ENCODE data around the gene CD8A.

The CD8A gene

DNA sequence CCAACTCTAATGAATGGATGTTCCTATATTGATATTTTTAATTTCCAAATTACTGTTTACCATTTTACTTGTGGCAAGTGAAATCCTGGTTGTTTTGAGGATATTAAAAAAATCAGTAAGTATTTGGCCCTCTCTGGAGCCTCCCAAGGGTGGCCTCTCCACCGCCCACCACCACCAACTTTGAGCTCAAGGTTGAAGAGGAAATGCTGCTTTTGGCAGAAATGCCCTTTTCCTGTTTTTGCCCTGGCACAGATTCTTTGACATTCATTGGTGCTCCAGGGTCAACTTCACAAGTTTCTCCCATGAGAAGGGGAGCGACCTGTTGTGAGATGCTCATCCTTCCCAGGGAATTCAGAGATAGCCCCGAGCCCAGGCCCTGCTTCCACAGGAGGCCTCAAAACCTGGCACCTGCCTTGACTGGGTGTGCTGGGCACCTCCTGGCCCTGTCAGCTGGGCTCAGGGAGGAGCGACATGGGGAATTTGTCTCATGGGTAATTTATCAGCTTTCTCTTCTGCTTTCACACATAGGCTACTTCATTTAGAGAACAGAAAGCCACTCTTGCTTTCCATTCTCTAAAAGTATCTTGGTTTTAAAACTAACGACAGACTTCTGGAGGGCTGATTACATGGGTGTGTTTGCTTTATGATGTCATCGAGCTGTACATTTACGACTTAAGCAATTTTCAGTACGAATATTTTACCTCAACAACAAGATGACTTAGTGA, 6.9 kb downstream of the CD8A start:
- peaks cover 54% of the 10 kb centered on the region for H3K36me3 Mint-ChIP-seq (ENCODE audit: insufficient read depth)
- peak overlapping the region; percentile 47 for H3K4me3 Mint-ChIP-seq
- H3K27ac Mint-ChIP-seq (ENCODE audit: low read depth), result peak overlapping the region; percentile 96
- H3K4me1 Mint-ChIP-seq, result peaks cover 50% of the 10 kb centered on the region
- DNase-seq (ENCODE audit: low spot score in 2 of 2) (no peak), ATAC-seq (replicated peaks; ENCODE audit: extremely low read depth, poor library complexity, severe bottlenecking) (no peak)
- H3K9me3 Mint-ChIP-seq, result no peaks in the 10 kb centered on the region
- H3K27me3 Mint-ChIP-seq, result no peaks in the 10 kb centered on the region

DNA sequence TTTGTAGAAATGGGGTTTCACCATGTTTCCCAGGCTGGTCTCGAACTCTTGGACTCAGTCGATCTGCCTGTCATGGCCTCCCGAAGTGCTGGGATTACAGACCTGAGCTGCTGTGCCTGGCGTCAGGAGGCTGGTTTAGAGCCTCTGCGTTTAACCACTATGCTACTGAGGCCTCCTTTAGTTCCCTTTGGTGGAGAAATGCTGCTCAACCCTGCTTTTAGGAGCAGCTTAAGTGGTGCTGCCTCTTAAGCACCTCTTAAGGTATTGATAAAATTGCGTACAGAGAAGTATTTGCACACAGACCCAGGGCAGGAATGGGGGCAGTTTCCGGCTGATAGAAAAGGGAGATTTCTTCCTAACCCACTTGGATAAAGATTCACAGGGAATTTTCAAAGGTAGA, 8.0 kb downstream of the CD8A start:
- Mint-ChIP-seq H3K27me3 (no peaks in the 10 kb centered on the region), H3K36me3 (ENCODE audit: insufficient read depth) (peaks cover 43% of the 10 kb centered on the region), H3K4me3 (no peak overlapping the region), H3K27ac (ENCODE audit: low read depth) (peak overlapping the region; percentile 39), H3K4me1 (peaks cover 41% of the 10 kb centered on the region), H3K9me3 (no peaks in the 10 kb centered on the region)
- no peak for DNase-seq (ENCODE audit: low spot score in 2 of 2)
- ATAC-seq (replicated peaks; ENCODE audit: extremely low read depth, poor library complexity, severe bottlenecking), result no peak

DNA sequence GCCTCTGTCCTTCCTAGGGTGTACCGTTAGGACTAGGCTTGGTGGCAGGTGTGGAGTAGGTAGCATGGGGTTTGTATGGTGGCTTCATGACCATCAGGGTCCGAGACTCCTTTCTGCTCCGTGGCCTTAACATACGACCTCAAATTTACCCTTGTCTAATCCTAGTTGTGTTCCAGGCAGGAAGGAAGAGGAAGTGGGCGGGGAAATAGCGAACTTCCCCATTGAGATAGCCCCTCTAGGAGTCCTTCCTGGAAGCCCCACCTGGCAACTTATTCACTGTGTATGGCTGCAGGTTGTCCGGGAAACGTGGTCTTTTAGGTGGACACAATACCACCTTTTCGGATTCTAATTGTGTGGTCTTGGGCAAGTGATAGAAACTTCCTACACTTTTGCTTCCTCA, 9.3 kb downstream of the CD8A start:
- ATAC-seq (replicated peaks; ENCODE audit: extremely low read depth, poor library complexity, severe bottlenecking) (no peak), DNase-seq (ENCODE audit: low spot score in 2 of 2) (no peak)
- peaks cover 38% of the 10 kb centered on the region for H3K36me3 Mint-ChIP-seq (ENCODE audit: insufficient read depth)
- H3K9me3 Mint-ChIP-seq, result no peaks in the 10 kb centered on the region
- no peak overlapping the region for H3K4me3 Mint-ChIP-seq
- peak overlapping the region; percentile 39 for H3K27ac Mint-ChIP-seq (ENCODE audit: low read depth)
- H3K4me1 Mint-ChIP-seq, result peaks cover 34% of the 10 kb centered on the region
- H3K27me3 Mint-ChIP-seq, result no peaks in the 10 kb centered on the region

DNA sequence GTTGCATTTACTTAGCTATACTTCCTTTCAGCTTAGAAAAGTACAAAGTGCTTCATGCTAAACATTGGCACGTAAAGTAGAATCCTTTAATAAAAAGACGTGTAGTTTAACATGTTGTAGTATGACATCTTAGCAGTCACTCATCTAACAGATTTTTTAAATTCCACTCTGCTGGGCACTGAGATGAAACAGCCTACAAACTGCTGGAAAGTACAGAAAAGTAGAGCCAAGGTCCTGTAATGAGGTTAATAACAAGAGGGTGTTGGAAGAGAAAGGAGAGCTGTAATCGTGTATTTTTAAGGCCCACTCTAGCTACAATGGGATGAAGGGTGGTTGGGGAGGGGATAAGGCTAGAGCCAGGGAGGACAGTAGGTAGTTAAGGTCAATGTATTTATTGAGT, 10.7 kb downstream of the CD8A start:
- Mint-ChIP-seq H3K36me3 (ENCODE audit: insufficient read depth) (peaks cover 26% of the 10 kb centered on the region), H3K9me3 (no peaks in the 10 kb centered on the region), H3K27ac (ENCODE audit: low read depth) (no peak overlapping the region), H3K27me3 (no peaks in the 10 kb centered on the region), H3K4me1 (peaks cover 20% of the 10 kb centered on the region), H3K4me3 (no peak overlapping the region)
- ATAC-seq (replicated peaks; ENCODE audit: extremely low read depth, poor library complexity, severe bottlenecking) (no peak), DNase-seq (ENCODE audit: low spot score in 2 of 2) (no peak)

DNA sequence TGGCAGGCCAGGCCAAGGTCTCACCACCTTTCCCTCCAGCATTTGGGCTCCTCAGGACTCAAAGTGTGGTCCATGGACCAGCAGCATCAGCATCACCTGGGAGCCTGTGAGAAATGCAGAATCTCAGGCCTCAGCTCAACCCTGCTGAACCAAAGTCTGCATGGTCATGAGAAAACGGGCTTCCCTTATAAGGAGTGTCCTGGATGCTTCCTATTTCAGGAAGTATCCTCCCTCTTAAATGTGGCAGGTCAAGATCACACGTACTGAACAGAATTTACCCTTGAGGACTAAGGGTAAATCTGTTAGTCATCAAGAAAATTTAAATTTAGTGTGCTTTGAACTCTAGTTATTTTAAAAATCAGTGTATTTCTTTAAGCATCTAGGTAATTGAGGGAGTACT, 11.8 kb downstream of the CD8A start:
- no peaks in the 10 kb centered on the region for H3K27me3 Mint-ChIP-seq
- DNase-seq (ENCODE audit: low spot score in 2 of 2) (no peak), ATAC-seq (replicated peaks; ENCODE audit: extremely low read depth, poor library complexity, severe bottlenecking) (no peak)
- no peaks in the 10 kb centered on the region for H3K9me3 Mint-ChIP-seq
- no peak overlapping the region for H3K4me3 Mint-ChIP-seq
- H3K27ac Mint-ChIP-seq (ENCODE audit: low read depth), result no peak overlapping the region
- peaks cover 14% of the 10 kb centered on the region for H3K4me1 Mint-ChIP-seq
- H3K36me3 Mint-ChIP-seq (ENCODE audit: insufficient read depth), result peaks cover 23% of the 10 kb centered on the region

DNA sequence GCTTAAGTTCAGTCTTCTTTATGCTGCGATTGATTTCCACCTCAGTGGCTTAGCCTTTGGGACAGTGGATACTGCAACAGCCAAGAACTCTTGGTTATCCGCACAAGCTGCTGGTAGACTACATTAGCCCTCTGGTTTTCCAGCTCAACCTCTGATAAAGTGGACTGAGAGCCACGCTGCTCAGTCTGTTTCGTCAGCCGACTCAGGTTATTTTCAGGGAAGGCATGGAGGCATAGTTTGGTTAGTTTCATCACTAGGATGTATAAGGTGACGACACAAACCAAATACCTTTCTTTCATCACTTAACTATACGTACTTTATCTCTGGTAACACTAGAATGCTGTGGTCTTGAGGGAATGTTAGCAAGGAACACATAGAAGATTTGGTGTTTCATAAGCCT, 14.2 kb downstream of the CD8A start:
- DNase-seq (ENCODE audit: low spot score in 2 of 2) (no peak), ATAC-seq (replicated peaks; ENCODE audit: extremely low read depth, poor library complexity, severe bottlenecking) (no peak)
- Mint-ChIP-seq H3K4me3 (no peak overlapping the region), H3K27me3 (no peaks in the 10 kb centered on the region), H3K27ac (ENCODE audit: low read depth) (no peak overlapping the region), H3K9me3 (no peaks in the 10 kb centered on the region), H3K36me3 (ENCODE audit: insufficient read depth) (peaks cover 39% of the 10 kb centered on the region), H3K4me1 (peaks cover 1% of the 10 kb centered on the region)

DNA sequence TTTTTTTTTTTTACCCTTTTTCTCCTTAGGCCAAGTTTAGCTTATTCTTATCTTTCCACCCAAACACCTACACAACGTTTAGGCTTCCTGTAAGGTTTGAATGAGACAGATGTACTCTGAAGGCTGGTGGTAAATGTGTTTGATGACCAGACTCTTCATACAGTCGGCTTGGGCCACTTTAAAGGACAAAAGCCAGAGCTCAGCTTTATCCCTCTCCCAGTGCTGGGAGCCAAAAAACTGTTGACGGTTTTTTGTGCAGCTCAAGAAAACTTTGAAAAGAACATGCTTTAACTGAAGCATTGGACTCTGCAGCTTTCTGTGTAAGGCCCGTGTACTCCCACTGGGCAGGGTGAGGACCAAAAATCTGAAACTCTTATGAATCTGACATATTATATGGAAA, 15.4 kb downstream of the CD8A start:
- Mint-ChIP-seq H3K9me3 (no peaks in the 10 kb centered on the region), H3K27me3 (no peaks in the 10 kb centered on the region), H3K27ac (ENCODE audit: low read depth) (no peak overlapping the region), H3K4me1 (no peaks in the 10 kb centered on the region), H3K4me3 (no peak overlapping the region), H3K36me3 (ENCODE audit: insufficient read depth) (peaks cover 51% of the 10 kb centered on the region)
- DNase-seq (ENCODE audit: low spot score in 2 of 2), result no peak
- no peak for ATAC-seq (replicated peaks; ENCODE audit: extremely low read depth, poor library complexity, severe bottlenecking)

DNA sequence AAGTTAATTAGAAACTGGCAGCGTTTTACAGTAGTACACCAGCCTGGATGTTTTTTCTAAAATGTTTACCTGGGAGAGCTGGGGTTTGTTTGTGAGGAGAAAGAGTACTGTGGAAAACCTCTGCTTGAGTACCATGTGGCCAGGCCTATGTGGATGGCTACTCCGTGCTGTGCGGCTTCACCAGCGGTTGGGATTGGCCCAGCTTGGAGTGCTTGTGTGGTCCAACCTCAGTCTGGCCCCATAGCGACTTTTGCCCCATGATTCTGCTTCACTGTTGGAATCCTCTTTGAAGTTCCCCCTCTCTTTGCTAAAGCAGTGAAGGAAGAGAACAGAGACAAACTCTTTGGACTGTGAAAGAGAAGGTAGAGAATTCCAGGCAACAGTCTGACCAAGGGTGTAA, 15.9 kb downstream of the CD8A start:
- no peaks in the 10 kb centered on the region for H3K4me1 Mint-ChIP-seq
- H3K4me3 Mint-ChIP-seq, result no peak overlapping the region
- DNase-seq (ENCODE audit: low spot score in 2 of 2), result no peak
- no peaks in the 10 kb centered on the region for H3K9me3 Mint-ChIP-seq
- H3K27ac Mint-ChIP-seq (ENCODE audit: low read depth), result no peak overlapping the region
- peaks cover 53% of the 10 kb centered on the region for H3K36me3 Mint-ChIP-seq (ENCODE audit: insufficient read depth)
- ATAC-seq (replicated peaks; ENCODE audit: extremely low read depth, poor library complexity, severe bottlenecking), result no peak
- no peaks in the 10 kb centered on the region for H3K27me3 Mint-ChIP-seq

DNA sequence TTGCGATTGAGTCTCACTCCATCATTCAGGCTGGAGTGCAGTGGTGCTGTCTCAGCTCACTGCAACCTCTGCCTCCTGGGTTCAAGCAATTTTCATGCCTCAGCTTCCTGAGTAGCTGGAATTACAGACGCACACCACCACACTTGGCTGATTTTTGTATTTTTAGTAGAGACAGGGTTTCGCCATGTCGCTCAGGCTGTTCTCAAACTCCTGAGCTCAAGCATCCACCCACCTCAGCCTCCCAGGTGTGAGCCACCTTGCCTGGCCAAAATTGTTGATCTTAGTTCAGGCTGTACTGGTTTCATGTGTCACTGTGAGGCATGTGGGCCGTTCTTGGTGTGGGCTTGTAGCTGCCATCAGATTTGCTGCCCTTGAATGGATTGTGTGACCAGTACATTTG, 18.1 kb downstream of the CD8A start:
- H3K36me3 Mint-ChIP-seq (ENCODE audit: insufficient read depth), result peaks cover 61% of the 10 kb centered on the region
- ATAC-seq (replicated peaks; ENCODE audit: extremely low read depth, poor library complexity, severe bottlenecking) (no peak), DNase-seq (ENCODE audit: low spot score in 2 of 2) (no peak)
- H3K4me1 Mint-ChIP-seq, result no peaks in the 10 kb centered on the region
- no peaks in the 10 kb centered on the region for H3K9me3 Mint-ChIP-seq
- no peak overlapping the region for H3K4me3 Mint-ChIP-seq
- no peak overlapping the region for H3K27ac Mint-ChIP-seq (ENCODE audit: low read depth)
- H3K27me3 Mint-ChIP-seq, result no peaks in the 10 kb centered on the region

DNA sequence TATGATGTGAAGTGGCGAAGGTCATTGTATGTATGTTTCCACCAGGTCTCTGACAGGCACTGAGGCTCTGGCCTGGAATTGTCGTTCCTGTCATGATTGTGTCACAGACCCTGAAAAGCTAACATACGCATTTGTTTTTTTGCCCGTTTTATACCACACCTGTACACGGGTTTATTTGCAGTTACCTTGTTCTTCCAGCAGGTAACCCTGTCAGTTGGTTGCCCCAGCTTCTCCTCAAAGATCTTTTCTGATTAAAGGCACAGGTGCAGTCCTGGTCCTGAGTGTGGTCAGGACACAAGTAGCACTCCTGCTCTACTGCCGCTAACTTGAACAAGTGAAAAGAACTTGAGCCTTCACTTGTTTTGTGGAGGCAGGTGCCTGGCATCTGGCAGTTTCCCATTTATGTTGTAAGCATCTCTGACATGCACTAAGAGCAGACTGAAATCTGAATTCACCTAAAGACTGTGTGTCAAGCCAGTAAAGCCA, 19.9 kb downstream of the CD8A start:
- no peaks in the 10 kb centered on the region for H3K4me1 Mint-ChIP-seq
- no peak for DNase-seq (ENCODE audit: low spot score in 2 of 2)
- H3K27ac Mint-ChIP-seq (ENCODE audit: low read depth), result no peak overlapping the region
- no peak for ATAC-seq (replicated peaks; ENCODE audit: extremely low read depth, poor library complexity, severe bottlenecking)
- H3K27me3 Mint-ChIP-seq, result no peaks in the 10 kb centered on the region
- peaks cover 68% of the 10 kb centered on the region for H3K36me3 Mint-ChIP-seq (ENCODE audit: insufficient read depth)
- H3K9me3 Mint-ChIP-seq, result no peaks in the 10 kb centered on the region
- no peak overlapping the region for H3K4me3 Mint-ChIP-seq

DNA sequence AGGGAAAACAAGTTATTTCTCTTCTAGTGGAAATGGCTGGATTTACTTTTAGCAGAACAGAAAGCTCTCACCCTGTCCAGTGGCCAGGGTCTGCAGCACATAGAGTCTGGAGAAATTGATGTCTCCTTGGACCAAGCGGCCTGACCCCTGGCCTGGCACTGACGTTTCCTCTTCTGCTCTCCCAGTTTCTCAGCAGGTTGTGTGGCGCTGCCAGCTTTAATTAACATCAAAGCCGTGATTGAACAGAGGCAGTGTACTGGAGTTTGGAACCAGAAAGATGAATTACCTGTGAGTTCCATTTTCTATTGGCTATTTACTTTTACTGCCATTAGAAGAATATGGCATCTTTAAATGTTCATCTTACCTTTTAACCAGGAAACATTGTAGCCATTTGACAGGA, 20.9 kb downstream of the CD8A start:
- H3K9me3 Mint-ChIP-seq, result no peaks in the 10 kb centered on the region
- peaks cover 71% of the 10 kb centered on the region for H3K36me3 Mint-ChIP-seq (ENCODE audit: insufficient read depth)
- DNase-seq (ENCODE audit: low spot score in 2 of 2) (no peak), ATAC-seq (replicated peaks; ENCODE audit: extremely low read depth, poor library complexity, severe bottlenecking) (no peak)
- no peak overlapping the region for H3K27ac Mint-ChIP-seq (ENCODE audit: low read depth)
- H3K4me1 Mint-ChIP-seq, result peaks cover 4% of the 10 kb centered on the region
- H3K4me3 Mint-ChIP-seq, result no peak overlapping the region
- H3K27me3 Mint-ChIP-seq, result no peaks in the 10 kb centered on the region

DNA sequence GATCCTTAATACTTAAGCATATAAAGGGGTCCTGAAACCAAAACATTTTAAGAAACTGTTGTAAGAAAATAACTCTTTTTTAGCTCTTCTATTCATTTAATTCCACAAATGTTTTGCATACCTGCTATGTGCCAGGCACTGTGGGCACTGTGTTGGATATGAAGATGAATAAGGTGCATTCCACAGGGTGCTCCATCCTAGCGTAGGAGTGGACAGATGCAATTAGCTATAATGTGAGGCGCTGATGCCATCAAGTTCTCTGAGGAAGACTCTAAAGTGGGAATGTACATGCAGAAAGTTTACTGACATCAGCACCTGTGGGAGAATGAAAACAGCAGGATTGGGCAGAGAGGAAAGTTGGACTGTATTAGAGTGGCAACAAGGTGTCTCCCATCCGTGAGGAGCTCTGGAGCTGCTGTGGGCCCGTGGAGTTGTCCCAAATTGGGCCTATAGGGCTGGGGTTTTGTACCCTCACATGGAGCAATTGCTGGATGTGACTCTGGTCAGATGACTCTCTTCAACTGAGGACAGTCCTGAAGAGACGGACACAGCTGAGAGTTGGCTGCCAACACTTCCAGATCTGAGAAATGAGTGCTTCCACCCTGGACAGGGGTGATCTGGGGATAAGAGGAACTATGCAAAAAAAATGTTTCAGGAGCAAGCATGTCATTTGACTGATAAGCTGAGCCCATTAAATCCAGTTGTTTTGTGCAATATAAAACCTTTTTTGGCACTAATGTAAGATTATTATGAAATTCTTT, 22.3 kb downstream of the CD8A start:
- ATAC-seq (replicated peaks; ENCODE audit: extremely low read depth, poor library complexity, severe bottlenecking), result no peak
- Mint-ChIP-seq H3K27me3 (no peaks in the 10 kb centered on the region), H3K9me3 (no peaks in the 10 kb centered on the region), H3K36me3 (ENCODE audit: insufficient read depth) (peaks cover 62% of the 10 kb centered on the region), H3K27ac (ENCODE audit: low read depth) (no peak overlapping the region), H3K4me3 (no peak overlapping the region), H3K4me1 (peaks cover 10% of the 10 kb centered on the region)
- no peak for DNase-seq (ENCODE audit: low spot score in 2 of 2)

DNA sequence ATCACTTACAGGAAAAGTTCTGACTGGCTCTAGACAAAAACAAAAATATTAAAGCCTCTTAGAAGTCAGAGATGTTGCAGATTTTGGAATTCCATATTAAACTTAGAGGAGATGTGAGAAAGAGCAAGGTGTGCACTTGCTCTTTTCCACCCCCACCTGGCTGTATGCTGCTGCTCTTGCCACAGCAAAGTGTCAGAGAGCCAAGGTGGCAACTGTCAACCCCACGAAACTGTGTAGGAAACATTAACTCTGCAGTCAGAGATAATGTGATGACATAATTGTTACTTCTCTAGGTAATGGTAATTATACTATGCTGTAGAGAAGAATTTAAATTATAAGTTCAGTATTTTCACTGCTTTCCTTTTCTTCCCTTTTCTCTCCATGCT, 25.4 kb downstream of the CD8A start:
- Mint-ChIP-seq H3K9me3 (no peaks in the 10 kb centered on the region), H3K4me1 (peaks cover 21% of the 10 kb centered on the region), H3K27me3 (no peaks in the 10 kb centered on the region), H3K36me3 (ENCODE audit: insufficient read depth) (peaks cover 34% of the 10 kb centered on the region), H3K27ac (ENCODE audit: low read depth) (peak overlapping the region; percentile 68), H3K4me3 (no peak overlapping the region)
- DNase-seq (ENCODE audit: low spot score in 2 of 2), result no peak
- no peak for ATAC-seq (replicated peaks; ENCODE audit: extremely low read depth, poor library complexity, severe bottlenecking)
